ENCODE data around the gene TCEA3.

The TCEA3 gene

DNA sequence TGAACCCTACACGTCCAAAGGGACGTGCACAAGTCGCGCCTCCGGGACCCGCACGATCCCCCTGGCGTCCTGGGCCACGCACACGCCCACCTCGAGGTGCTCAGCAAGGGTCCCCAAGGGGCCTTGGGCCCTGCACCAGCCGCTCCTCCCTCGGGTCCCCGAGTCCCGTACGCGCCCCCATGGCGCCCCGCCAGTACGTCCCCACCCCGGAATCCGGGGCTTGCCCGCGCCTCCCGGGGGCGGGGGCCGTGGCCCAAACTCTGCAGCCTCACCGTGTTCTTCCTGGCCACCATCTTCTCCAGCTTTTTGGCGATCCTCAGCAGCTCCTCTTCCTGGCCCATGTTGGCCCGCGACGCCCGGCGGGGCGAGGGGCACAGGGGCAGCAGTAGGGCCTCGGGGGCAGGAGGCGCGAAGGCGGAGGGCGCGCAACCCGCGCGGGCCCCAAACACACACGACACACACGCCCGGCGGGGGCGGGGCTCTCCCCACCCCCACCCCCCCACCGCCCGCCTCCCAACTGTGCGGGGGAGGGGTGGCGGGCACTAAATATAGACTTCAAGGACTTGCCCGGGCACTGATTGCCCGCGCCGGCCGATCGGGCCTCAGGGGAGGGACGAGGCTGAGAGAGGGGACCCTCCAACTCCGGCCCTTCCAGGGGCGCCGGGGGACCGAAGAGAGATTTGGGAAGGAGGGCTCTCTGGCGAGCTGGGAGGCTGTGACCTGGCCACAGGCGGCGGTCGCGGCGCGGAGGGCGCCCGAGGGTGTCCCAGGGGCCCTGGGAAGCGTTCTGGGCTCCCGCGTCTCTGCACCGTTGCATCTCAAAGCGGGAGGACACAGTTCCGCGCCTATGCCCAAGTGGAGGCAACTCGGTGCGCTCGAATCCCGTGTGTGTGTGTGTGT lies at the start of gene TCEA3:
Gene TCEA3 (minus strand): TSS at position 456 of the 900 bp plus-strand sequence. CDS start 115 bp downstream, at position 341.
- no peak for DNase-seq

GRCh38 chr1:23473037-23473800 lies 48.7 kb upstream of the TCEA3 start:
- DNase-seq = no peak

- DNase-seq = no peak
Observed at GRCh38 chr1:23472351-23473036, 47.9 kb upstream of the TCEA3 start.

DNA sequence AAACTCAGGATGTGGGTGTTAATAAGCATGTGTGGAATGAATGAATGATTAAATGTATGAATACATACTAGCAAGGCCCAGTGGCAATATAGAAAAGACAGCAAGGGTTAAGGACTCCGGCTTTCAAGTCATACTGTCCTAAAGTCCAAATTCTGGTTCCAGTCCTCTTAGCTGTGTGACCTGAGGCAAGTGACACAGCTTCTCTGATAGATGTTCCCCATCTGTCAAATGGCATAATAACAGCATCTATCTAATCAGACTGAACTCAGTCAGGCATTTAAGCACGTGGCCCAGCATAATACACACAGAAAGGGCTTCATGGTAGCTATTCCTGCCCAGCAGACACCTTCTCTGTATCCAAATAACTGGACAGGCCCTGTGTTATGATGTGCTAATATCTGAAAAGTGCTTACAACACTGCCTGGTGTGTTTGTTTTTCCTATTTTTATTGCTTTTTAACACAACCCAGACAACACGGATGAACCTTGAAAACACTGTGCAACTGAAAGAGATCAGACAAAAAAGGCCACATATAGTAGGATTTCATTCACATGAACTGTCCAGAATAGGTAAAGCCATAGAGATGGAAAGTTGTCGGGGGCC lies 47.0 kb upstream of the TCEA3 start:
- DNase-seq = no peak

DNA sequence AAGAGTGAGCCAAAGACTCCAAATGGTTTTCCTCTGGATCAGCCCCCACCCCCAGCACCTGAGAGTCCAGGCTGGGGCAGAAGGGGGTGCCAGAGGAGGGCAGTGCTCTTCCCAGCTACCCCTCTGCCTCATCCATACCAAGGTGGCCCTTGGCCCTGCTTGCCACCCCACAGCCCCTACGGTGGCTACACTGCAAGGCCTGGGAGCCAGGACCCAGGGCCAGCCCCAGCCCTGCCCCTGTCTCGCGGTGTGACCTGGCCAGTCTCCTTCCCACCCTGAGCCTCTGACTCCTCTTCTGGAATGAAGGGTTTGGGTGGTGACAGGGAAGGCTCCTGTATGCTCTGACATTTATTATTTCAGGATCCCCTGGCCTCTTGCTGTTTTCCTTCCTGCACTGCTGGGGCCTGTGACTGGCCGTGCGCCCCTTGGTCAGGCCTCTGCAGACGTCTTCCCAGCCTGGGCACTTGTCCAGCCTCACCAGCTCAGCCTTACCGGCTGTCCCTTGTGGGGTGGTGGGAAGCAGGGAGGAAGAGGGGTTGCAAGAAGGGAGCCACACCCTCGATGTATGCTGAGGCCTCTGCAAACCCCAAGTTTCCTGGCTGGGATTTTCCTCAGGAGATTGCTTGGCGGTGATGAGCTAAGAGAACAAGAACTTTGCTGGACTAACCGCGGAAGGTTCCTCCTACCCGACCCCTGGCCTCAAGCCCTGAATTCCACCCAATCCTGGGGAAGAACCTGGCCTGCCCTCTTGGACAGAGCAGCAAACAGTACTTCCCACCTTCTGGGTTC lies 45.9 kb upstream of the TCEA3 start:
- DNase-seq = no peak

DNA sequence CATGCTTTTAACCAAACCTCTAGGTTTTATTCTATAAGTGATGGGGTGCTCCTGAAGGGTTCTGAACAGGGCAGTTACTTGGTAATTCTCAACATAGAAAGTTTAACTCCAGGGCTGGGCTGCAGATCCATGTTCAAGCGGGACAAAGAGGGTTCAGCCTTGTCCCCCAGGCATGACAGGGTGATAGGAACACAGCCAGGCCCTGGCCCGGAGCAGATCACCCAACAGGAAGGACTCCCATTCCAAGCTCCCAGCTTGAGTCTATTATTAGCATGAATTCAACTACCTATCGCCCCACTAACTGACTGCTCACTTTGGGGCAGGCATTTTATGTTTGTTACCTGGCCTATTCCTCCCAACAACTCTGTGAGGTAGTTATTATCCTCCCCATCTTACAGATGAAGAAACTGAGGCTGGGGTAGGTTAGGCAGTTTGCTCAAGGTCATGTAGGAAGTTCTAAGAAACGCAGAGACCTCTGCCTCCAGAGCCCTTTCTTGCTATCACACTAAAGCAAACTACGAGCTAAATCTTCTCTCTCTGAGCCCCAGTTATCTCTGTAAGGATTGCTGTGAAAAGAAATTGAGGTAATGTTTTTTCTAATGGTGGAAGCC lies 44.9 kb upstream of the TCEA3 start:
- no peak for DNase-seq

DNA sequence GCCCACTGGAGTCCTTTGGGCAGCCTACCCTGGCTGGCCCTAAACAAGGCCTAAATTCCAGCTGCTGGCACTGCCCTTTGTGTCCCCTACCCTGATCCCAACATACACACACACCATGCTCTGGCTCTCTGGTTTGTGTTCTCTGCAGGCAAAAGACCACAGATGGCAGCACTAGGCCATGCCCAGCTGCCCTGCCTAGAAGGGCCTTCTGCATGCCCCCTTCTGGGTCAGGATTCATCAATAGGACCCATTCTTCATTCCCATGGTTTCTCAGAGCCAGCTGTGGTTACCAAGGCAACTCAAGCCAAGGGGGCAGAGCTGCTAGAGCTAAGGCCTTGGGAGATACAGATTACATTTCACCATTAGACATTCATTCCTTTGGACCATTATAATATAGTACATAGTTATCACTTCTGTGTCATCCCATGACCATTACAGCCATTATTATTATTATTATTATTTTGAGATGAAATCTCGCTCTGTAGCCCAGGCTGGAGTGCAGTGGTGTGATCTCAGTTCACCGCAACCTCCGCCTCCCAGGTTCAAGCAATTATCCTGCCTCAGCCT lies 42.0 kb upstream of the TCEA3 start:
- DNase-seq = no peak

GRCh38 chr1:23463286-23463685 lies 38.7 kb upstream of the TCEA3 start:
- DNase-seq = no peak

DNA sequence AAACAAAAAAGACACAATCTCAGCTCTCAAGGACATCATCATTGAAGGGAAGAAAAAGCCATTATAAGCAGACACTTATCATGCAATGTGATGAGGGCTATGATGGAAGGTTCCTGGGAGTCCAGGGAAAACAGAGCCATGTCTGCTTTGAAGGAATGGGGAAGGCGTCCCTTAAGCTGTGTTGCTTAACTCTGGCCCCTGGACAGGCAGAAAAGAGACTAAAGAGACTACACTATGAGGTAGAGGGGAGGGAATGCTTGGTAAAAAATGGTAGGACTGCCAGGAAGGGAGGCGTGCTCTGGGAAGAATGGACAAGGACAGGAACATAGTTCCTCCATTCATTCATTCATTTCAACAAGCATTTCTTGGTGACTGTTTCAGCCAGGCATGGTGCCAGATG lies 38.2 kb upstream of the TCEA3 start:
- DNase-seq = no peak

DNA sequence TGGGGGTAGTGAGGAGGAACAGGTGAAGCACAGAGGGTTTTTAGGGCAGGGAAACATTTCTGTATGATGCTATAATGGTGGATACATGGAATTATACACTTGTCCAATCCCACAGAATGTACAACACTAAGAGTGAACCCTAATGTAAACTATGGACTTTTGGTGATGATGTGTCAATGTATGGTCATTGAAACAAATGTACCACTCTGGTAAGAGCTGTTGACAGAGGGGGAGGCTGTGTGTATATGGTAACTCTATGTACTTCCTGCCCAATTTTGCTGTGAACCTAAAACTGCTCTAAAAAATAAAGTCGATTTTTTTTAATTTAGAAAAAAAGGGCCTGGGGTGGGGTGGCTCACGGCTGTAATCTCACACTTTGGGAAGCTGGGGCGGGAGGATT lies 36.5 kb upstream of the TCEA3 start:
- DNase-seq = no peak

GRCh38 chr1:23460519-23460918 lies 36.0 kb upstream of the TCEA3 start:
- no peak for DNase-seq

DNA sequence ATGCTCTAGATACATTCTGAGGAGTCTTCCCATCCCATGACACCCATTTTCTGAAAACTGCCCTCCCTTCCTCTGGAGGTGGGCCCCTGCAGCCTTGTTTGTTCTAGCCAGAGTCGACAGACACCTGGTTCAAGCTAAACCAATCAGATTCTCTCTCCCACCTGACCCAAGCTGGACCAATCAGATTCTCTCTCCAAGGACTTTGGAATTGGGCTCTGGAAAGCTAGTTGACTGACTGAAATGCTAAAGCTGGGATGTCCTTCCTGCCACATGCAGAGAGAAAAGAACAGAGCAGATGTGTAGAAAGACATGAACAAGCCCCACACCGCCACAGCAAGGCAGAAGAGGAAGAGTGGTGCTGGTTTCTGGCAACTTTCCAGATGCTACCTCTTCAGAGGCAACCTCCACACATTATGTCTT lies 34.8 kb upstream of the TCEA3 start:
- DNase-seq = no peak

DNA sequence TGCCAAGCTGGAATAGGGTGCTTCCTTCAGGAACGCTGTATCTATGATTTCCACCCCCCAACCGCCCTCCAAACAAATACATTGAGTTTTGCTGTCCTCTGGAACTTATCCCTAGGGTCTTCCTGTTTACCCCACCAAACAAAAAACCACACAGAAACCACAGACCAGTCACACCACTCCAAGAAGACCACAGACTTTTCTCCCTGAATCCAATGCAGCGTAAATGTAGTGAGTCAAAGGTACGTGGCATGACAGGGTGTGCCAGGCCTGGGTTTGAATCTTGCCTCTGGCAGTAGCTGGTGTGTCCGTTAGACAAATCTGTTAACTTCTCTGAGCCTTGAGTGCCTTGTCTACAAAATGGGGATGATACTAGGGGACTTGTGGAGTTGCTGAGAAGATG lies 31.7 kb upstream of the TCEA3 start:
- DNase-seq = no peak

GRCh38 chr1:23453455-23454000 lies 29.0 kb upstream of the TCEA3 start:
- DNase-seq = no peak

DNA sequence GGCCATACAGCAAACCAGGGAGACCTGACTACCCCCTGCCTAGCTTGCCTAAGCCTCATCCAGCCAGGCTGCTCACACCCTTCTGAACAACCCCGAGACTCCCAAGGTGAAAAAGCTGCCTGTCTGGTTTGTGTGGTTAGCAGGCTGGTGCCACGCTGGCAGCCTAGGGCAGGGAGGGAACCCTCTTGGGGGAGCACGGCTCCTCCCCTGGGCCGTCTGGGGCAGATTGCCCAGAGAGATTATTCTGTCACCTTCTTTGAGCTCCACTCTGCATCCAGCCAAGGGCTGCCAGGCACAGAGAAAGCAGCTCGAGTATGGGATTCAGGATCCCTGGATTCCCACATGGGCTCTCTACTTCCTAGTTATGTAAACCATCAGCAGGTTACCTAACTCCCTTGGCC lies 27.5 kb upstream of the TCEA3 start:
- DNase-seq = no peak

DNA sequence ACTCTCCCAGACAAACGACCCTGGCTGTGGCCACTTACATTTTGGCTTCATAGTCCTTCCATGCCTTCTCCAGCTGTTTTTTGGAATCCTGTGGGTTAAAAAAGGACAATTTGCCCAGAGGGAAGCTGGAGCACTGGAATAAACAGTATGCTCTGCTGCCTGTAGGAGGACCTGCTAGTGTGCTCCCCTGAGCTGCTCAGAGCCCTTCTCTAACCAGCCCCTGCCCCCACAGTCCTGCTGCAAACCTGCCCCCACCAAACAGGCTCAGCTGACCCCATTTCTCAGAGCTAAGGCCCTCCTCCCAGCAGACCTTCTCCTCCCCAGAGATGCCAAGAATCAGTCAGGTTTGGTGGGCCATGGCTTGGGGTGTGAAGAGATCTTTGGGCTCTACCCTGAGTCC lies 26.9 kb upstream of the TCEA3 start:
- no peak for DNase-seq

- no peak for DNase-seq
Observed at GRCh38 chr1:23450894-23451293, 26.3 kb upstream of the TCEA3 start.

- DNase-seq = no peak
Observed at GRCh38 chr1:23449958-23450357, 25.4 kb upstream of the TCEA3 start.

- DNase-seq = no peak
Observed at GRCh38 chr1:23449306-23449705, 24.8 kb upstream of the TCEA3 start.

- DNase-seq = no peak
Observed at GRCh38 chr1:23448846-23449245, 24.3 kb upstream of the TCEA3 start.

DNA sequence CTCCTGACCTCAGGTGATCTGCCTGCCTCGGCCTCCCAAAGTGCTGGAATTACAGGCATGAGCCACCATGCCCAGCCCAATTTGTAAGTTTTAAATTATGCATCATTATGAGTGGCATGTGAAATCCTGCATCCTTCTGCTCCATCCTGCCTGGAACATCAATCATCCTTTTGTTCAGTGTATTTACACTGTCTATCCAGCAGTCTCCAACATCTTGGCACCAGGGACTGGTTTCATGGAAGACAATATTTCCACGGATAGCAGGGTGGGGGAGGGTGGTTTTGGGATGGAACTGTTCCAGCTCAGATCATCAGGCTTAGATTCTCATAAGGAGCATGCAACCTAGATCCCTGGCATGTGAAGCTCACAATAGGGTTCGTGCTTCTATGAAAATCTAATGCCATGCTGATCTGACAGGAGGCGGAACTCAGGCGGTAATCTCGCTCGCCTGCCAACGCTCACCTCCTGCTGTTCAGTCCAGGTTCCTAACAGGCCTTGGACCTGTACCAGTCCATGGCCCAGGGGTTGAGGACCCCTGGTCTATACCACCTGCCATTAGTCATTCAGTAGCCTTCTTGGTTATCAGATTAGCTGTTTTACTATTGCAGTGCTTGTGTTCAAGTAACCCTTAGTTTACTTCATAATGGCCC lies 22.2 kb upstream of the TCEA3 start:
- no peak for DNase-seq

All from NCI-H1436 treated with DMSO at 0.1 percent for 48 hours (cell line).